HG03135 (cell line): ENCODE data around the gene BNIP1.
"Not testable (repeated sequence)": the region's sequence is repeated elsewhere in the genome, so short reads cannot be mapped to it uniquely, and the experiment has no call there.

ENCODE experiments used
- ATAC-seq: cut with Tn5 transposase; IDR thresholded peaks from one replicate; pipeline ENCODE4 v1.9.1; 2021; ENCODE audit warnings: mild to moderate bottlenecking, moderate library complexity; ENCODE audit not compliant: unreplicated experiment

Gene BNIP1

GRCh38 chr5:173144200-173145176 is at the start of gene BNIP1:
Gene BNIP1 (plus strand): TSS chr5:173144531. CDS start chr5:173144546, 15 bp downstream.
- ATAC-seq = peak; percentile 89

- ATAC-seq = no peak
These were observed 45.5 kb upstream of the BNIP1 start for GRCh38 chr5:173098787-173099186.

GRCh38 chr5:173099461-173099860 is 44.9 kb upstream of the BNIP1 start:
- ATAC-seq = no peak

GRCh38 chr5:173101245-173101644 is 43.1 kb upstream of the BNIP1 start:
- ATAC-seq = no peak

GRCh38 chr5:173103411-173103810 is 40.9 kb upstream of the BNIP1 start:
- ATAC-seq = no peak

- no peak for ATAC-seq
These were observed 35.4 kb upstream of the BNIP1 start for GRCh38 chr5:173108914-173109313.

- no peak for ATAC-seq
These were observed 29.8 kb upstream of the BNIP1 start for GRCh38 chr5:173114536-173114935.

GRCh38 chr5:173119719-173120118 is 24.6 kb upstream of the BNIP1 start:
- ATAC-seq = no peak

GRCh38 chr5:173123416-173123815 is 20.9 kb upstream of the BNIP1 start:
- no peak for ATAC-seq

GRCh38 chr5:173132166-173132565 is 12.2 kb upstream of the BNIP1 start:
- ATAC-seq = not testable (repeated sequence)

- no peak for ATAC-seq
These were observed 5.6 kb upstream of the BNIP1 start for GRCh38 chr5:173138707-173139106.

GRCh38 chr5:173139631-173140030 is 4.7 kb upstream of the BNIP1 start:
- no peak for ATAC-seq

- no peak for ATAC-seq
These were observed 3.6 kb upstream of the BNIP1 start for GRCh38 chr5:173140769-173141168.

- no peak for ATAC-seq
These were observed 764 bp upstream of the BNIP1 start for GRCh38 chr5:173143567-173143966.

GRCh38 chr5:173148354-173148753 is 4.0 kb downstream of the BNIP1 start:
- ATAC-seq = no peak

GRCh38 chr5:173152547-173152946 is 8.2 kb downstream of the BNIP1 start:
- ATAC-seq = no peak

- ATAC-seq = no peak
These were observed 9.5 kb downstream of the BNIP1 start for GRCh38 chr5:173153842-173154241.

GRCh38 chr5:173154619-173155018 is 10.3 kb downstream of the BNIP1 start:
- ATAC-seq = not testable (repeated sequence)

GRCh38 chr5:173155912-173156311 is 11.6 kb downstream of the BNIP1 start:
- no peak for ATAC-seq

GRCh38 chr5:173158366-173158765 is 14.0 kb downstream of the BNIP1 start:
- no peak for ATAC-seq

GRCh38 chr5:173159256-173159655 is 14.9 kb downstream of the BNIP1 start:
- ATAC-seq = no peak

- no peak for ATAC-seq
These were observed 16.8 kb downstream of the BNIP1 start for GRCh38 chr5:173161148-173161547.
